Suppressor macrophage treated with lipopolysaccharide for 4 hours (primary cell): ENCODE data around the gene RIMBP3C.
"Not testable (repeated sequence)": the region's sequence is repeated elsewhere in the genome, so short reads cannot be mapped to it uniquely, and the experiment has no call there.

ENCODE experiments used
- DNase-seq: peaks from one replicate; pipeline ENCODE4 v3.0.0-alpha.2; 2020

The RIMBP3C gene

DNA sequence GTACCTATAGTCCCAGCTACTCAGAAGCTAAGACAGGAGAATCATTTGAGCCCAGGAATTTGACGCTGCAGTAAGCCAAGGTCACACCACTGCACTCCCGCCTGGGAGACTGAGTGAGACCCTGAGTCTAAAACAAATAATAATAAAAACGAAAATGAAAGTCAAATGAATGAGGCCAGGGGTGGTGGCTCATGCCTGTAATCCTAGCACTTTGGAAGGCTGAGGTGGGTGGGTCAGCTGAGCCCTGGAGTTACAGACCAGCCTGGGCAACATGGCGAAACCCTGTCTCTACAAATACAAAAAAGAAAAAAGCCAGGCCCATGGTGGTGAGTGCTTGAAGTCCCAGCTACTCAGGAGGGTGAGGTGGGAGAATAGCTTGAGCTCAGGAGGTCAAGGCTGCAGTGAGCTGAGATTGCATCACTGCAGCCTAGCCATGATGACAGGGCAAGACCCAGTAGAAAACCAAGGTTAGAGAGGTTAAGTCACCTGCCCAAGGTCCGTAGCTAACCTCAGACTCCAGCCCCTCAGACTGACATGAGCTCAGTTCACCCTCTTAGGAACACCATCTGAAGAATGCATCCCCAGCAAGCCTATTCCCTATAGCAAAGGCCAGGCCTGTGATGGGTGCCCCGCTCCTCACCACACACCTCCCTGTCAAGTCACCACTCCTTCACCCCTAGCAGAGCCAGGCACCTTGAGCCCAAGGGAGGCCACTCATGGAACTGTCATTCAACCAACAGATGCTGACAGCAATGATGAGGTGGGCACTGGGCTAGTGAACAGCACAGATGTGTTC, 24.4 kb downstream of the RIMBP3C start:
- DNase-seq: not testable (repeated sequence)

DNA sequence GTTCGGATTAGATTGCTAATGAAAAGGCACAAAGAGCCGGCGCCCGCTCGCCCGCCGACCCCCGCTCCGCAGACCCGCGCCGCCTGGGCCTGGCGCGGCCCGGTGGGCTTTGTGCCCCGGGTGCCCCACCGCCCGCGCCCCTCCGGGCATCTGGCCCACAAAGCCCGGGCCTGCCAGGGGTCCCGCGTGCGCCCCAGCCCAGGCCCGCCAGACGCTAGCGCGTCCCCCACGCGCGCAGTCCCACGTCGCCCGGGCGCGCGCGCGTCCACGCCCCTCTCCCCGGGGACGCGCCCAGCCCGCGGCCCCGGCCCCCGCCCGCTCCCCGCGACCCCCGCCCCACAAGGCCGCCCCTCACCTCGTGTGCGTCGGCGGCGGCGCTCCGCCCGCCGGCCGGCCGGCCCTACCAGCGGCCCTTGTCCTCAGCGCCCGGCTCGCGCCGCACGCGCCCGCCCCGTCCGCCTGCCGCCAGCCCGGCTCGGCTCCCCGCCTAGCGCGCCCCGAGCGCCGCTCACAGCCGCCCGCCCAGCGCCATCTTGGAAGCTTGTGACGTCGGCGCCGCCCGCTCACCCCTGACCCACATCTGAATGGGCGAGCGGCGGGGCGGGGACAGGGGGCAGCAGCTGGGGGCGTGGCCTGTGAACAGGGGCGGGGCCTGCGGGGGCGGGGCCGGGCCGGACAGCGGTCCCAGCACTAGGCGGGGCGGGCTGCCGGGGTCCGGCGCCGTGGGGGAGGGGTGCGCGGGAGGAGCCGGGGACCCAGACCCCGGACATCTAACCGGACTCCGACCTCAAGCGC, 34.1 kb downstream of the RIMBP3C start:
- DNase-seq: not testable (repeated sequence)

DNA sequence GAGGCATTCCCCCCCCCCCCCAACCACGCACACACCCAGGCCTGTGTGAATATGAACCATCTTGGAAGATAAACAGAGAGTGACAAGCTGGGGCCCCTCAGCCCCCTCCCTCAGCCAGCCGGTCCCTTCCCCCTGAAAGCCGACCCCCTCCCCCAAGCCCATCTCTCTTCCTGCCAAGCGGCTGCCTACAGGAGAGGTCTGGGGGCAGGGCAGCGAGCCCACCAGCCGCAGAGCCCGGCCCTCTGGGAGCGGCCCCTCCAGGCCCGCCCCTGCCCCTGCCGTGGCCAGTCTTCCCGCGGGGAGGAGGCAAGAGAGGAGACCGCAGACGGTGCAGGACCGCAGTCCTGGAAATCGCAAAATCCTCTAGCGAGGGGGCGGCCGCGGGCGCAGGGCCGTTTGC, 34.7 kb downstream of the RIMBP3C start:
- not testable (repeated sequence) for DNase-seq

DNA sequence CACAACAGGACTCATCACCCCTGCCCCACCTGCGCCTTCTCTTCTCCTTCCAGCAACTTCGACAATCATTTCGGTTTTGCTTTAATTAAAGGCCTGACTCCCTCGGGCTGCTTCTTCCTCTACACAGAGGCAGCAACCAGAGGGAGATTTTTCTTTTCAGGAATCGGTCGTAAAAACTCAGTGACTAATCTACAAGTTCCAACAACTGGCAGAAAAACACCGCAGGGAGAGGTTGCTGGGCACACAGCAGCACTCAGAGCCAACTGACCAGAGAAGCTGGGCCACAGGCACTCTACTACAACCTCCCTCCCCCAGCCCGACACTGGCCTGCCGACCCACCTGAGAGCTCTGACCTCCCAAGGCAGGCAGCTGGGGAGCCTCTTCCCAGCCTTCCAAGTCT, 36.0 kb downstream of the RIMBP3C start:
- DNase-seq: not testable (repeated sequence)

DNA sequence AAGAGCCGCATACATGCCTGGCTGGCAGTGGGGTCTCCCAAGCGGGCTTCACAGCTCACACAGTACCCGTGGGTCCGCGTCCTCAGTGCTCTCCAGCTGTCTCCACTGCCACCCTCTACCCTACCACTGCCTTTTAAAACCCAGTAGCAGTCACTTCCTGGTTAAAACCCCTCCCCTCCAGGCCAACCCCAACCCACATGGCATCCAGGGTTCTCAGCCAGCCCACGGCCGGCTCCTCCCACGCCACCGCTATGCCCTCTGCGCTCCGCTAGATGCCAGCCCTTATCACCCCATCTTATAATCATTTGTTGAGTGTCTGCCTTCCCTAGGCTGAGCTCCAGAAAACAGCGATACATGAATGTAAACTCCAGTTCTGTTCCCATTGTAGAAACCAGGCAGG, 37.1 kb downstream of the RIMBP3C start:
- not testable (repeated sequence) for DNase-seq

DNA sequence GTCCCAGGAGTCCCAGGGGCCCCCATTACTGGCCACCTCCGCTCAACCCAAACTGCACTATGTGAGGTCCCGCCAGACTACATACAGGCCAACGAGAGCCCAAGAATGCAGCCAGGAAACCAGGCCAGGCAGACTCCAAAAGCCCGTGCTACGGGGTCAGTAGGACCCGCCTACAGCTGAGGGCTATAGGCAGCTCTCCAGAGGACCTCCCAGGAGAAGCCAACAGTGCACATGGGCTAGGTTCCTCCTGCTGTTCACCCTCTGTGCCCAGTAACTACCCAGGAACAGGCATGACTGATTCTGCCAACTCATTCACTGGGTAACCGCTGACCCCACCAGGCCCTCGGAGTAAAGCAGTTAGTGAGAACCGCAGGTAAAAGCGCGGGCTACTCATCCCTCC, 39.2 kb downstream of the RIMBP3C start:
- not testable (repeated sequence) for DNase-seq

DNA sequence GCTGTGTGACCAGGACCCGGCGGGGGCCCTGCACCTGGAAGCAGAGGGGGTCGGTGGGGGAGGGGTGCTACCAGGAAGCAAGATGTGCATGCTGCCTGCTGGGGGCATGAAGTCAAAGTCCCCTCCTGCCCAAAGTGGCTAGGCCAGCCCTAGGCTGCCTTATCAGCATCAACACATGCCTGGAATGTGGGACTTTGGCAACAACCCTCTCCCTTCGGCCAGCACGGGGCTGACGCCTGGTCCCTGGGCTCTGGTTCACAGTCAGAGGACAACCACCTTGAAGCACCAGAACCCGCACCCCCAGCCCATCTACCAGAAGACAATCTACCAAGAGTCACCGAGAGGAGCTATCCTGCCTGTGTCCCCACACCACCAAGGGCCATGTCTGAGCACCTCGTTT, 40.9 kb downstream of the RIMBP3C start:
- not testable (repeated sequence) for DNase-seq

DNA sequence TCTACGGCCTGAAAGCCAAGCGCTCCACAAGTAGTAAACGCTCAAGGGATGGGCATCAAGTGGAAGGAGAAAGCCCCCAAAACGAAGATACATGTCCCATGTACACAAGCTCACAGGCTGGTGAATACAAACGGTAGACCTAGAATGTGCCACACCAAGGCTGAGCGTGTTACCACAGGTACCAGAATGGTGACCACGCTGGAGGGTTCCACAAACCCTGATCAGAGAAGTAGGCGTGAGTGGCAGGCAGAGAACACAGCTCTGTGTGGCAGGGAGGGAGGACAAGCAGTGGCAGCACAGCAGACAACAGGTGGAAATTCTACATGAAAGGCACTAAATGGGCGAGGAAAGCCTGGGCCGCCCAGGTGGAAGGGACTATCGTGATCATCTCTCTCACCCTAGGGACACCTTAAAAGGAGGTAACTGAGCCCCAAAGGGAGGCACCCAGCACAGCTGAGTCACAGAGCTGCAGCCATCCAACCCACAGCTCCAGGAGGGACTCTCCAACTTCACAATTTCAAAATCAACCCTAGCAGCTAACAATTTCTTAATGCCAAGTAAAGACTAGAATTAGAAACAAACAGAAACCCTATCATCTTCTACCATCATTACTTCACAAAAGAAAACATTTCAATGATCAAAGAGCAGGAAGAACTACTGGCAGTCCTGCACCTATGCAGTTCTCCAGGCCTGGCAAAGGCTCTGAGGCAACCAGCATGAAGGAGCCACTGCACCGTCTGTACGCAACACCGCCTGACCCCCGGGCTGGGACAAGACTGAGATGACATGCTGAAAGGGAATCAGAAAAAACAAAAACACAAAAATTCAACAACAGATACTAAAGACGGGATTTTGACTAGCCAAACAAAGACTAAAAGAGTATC, 51.4 kb downstream of the RIMBP3C start:
- DNase-seq: not testable (repeated sequence)

DNA sequence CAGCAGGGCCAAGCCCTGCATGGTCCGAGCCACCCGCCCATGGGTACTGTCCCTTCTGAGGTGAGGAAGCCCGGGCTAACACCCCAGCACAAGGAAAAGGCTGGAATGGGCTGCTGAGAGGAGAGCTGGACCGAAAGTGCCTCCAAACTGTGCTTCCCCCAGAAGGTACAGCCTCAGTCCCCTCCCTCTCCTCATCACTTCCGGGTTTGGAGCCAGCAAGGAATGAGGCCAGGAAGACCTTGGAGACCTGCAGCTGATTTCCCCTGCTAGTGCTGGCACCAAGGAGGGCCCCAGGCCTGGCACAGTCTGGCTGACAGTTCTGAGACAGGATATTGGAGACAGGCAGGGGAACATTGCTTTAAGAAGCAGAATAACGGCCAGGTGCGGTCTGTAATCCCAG, 52.8 kb downstream of the RIMBP3C start:
- DNase-seq: not testable (repeated sequence)

DNA sequence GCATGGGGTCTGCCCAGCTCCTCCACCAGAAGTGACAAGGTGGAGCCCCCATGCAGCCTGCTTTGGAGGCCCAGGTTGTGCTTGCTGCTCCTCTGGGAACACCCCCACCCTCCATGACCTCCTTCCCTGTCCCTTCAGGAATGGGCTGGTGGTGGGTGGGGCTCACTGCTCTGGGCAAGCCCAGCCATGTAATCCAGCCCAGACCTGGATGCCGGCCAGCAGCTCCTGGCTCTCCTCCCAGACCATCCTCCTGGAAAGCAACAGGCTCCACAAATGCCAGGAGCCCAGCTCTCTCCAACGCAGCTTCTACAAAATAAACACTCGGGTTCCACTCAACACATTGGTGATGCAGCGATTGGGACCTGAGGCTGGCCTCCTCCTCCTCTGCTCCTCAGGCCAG, 53.3 kb downstream of the RIMBP3C start:
- DNase-seq: not testable (repeated sequence)
